B cell (primary cell): ENCODE data around the gene HAO2. TPM values are rescaled to one million over a fixed set of nuclear protein-coding genes. Genes with fewer than 3 reads are reported as not detected.

Experiments used
- ATAC-seq: fragments of 200-7000 bp; cut with Tn5 transposase; one replicate; pipeline ENCODE4 v1.10.0; 2021; ENCODE audit warnings: low read depth, mild to moderate bottlenecking, moderate number of reproducible peaks, moderate library complexity
- CTCF ChIA-PET: fragments of 350-600 bp; sonication (Branson Sonifier 250); formaldehyde crosslinking; loops from one replicate; lab custom pipeline; 2021; ENCODE audit warnings: antibody characterized with exemption, inconsistent platforms; lab: Charles Lee
- POLR2A ChIA-PET: fragments of 350-600 bp; sonication (Branson Sonifier 250); formaldehyde crosslinking; loops from one replicate; lab custom pipeline; 2021; ENCODE audit warnings: antibody characterized with exemption; lab: Charles Lee
- DNase-seq: peaks from one replicate; pipeline ENCODE4 v3.0.0; 2013
- H2AFZ ChIP-seq: 2 replicates; pipeline ENCODE4 v1.6.1; 2012; ENCODE audit warnings: mild to moderate bottlenecking, low read depth, low read length; ENCODE audit not compliant: insufficient read depth, poor library complexity, severe bottlenecking
- H3K27ac ChIP-seq, 2 donors: 1 replicate in 1 of 2; 2 replicates in 1 of 2; pipeline ENCODE4 v1.5.1; 2012 to 2013; ENCODE audit warnings: low read length in 2 of 2, mild to moderate bottlenecking in 2 of 2, moderate library complexity in 1 of 2
- H3K27me3 ChIP-seq, 4 experiments: fragments of 200-600 bp in 1 of 4; sonication (generic) in 1 of 4; replicated peaks in 1 of 4; 1 replicate in 2 of 4; 2 replicates in 2 of 4; pipeline versions ENCODE4 v1.6.1 to v1.7.0; 2013 to 2016; ENCODE audit warnings: low read length in 3 of 4, mild to moderate bottlenecking in 2 of 4, mixed read lengths in 1 of 4, moderate library complexity in 1 of 4; ENCODE audit not compliant: insufficient read depth in 4 of 4, control insufficient read depth in 3 of 4; ENCODE audit errors: control extremely low read depth in 1 of 4
- H3K36me3 ChIP-seq, 2 experiments: replicated peaks in 1 of 2; 1 replicate in 1 of 2; 2 replicates in 1 of 2; pipeline versions ENCODE4 v1.6.1 to v1.7.1; 2013; ENCODE audit warnings: low read length in 1 of 2; ENCODE audit not compliant: insufficient read depth in 2 of 2, control insufficient read depth in 1 of 2; ENCODE audit errors: control extremely low read depth in 1 of 2, extremely low read depth in 1 of 2
- H3K4me1 ChIP-seq, 2 donors: fragments of 200-600 bp in 1 of 2; sonication (generic) in 1 of 2; 1 replicate in 1 of 2; 2 replicates in 1 of 2; pipeline versions ENCODE4 v1.5.1 to v1.6.1; 2013 to 2017; ENCODE audit warnings: low read length in 2 of 2; ENCODE audit not compliant: control insufficient read depth in 2 of 2, insufficient read depth in 2 of 2
- H3K4me2 ChIP-seq: replicated peaks from 2 replicates; pipeline ENCODE3; 2012; ENCODE audit warnings: mild to moderate bottlenecking, low read depth, low read length; ENCODE audit not compliant: poor library complexity, severe bottlenecking
- H3K4me3 ChIP-seq, 5 experiments: fragments of 200-600 bp in 1 of 5; sonication (generic) in 1 of 5; 1 replicate in 3 of 5; 2 replicates in 2 of 5; pipeline versions ENCODE4 v1.5.1 to v1.7.0; 2011 to 2016; ENCODE audit warnings: low read length in 4 of 5, mild to moderate bottlenecking in 4 of 5, low read depth in 2 of 5, control low read depth in 1 of 5, moderate library complexity in 1 of 5; ENCODE audit not compliant: insufficient read depth in 1 of 5; ENCODE audit errors: control extremely low read depth in 1 of 5, extremely low read depth in 1 of 5
- H3K79me2 ChIP-seq: fragments of 200-600 bp; sonication (generic); one replicate; pipeline ENCODE4 v1.6.0; 2016; ENCODE audit warnings: low read length; ENCODE audit not compliant: control insufficient read depth, insufficient read depth
- H3K9ac ChIP-seq: fragments of 200-600 bp; sonication (generic); 2 replicates; pipeline ENCODE4 v1.6.1; 2017; ENCODE audit warnings: mild to moderate bottlenecking, low read length, moderate library complexity
- H3K9me3 ChIP-seq, 3 donors: one replicate each; pipeline versions ENCODE4 v1.6.1 to v1.7.1; 2013; ENCODE audit warnings: low read length in 2 of 3; ENCODE audit not compliant: control insufficient read depth in 2 of 3, insufficient read depth in 1 of 3; ENCODE audit errors: control extremely low read depth in 1 of 3
- H4K20me1 ChIP-seq: 2 replicates; pipeline ENCODE4 v1.6.0; 2012; ENCODE audit warnings: mild to moderate bottlenecking, low read length; ENCODE audit not compliant: insufficient read depth, control insufficient read depth, poor library complexity, severe bottlenecking
- H3K27ac Mint-ChIP-seq: one replicate; pipeline ENCODE4 v1.8.0; 2021; ENCODE audit warnings: mixed read lengths
- H3K27me3 Mint-ChIP-seq: one replicate; pipeline ENCODE4 v1.8.0; 2021; ENCODE audit warnings: mixed read lengths
- H3K4me1 Mint-ChIP-seq: one replicate; pipeline ENCODE4 v1.8.0; 2021; ENCODE audit warnings: mixed read lengths
- H3K4me3 Mint-ChIP-seq: one replicate; pipeline ENCODE4 v1.8.0; 2021; ENCODE audit warnings: mixed read lengths
- H3K9me3 Mint-ChIP-seq: one replicate; pipeline ENCODE4 v1.8.0; 2022; ENCODE audit warnings: mixed read lengths; ENCODE audit not compliant: insufficient read depth
- CTCF ChIP-seq: fragments of 200-600 bp; IDR thresholded peaks from one replicate; pipeline ENCODE4 v1.8.0; 2022; ENCODE audit warnings: antibody characterized with exemption, mild to moderate bottlenecking
- EZH2 ChIP-seq: IDR thresholded peaks from 2 replicates; pipeline ENCODE4 v1.6.1; 2012; ENCODE audit warnings: borderline replicate concordance, low read depth, mild to moderate bottlenecking, moderate library complexity, low read length; ENCODE audit not compliant: insufficient read depth, poor library complexity, severe bottlenecking
- WGBS: methylation state at CpG from one replicate; pipeline ENCODE4 v1.1.5; 2013; ENCODE audit warnings: missing lambda C conversion rate; ENCODE audit not compliant: insufficient coverage; 5-methylcytosine and 5-hydroxymethylcytosine counted together
- intact Hi-C: fragments of 100-400 bp; cut with micrococcal nuclease; formaldehyde crosslinking; loops from one replicate; pipeline ENCODE4 v1.10.0; 2022
- polyA plus RNA-seq: library from polyadenylated mRNA; depleted of rRNA; stranded (reverse); fragments of >200 nt; gene quantifications from 2 replicates; pipeline ENCODE4 v1.2.3, GENCODE V29; 2012
- total RNA-seq, 2 donors: library from RNA; stranded (reverse); fragments of 120-200 nt in 1 of 2; gene quantifications; 1 replicate in 1 of 2; 2 replicates in 1 of 2; pipeline versions ENCODE4 v1.2.3 to v1.2.4, GENCODE V29; 2013 to 2022

Gene HAO2
- total and polyA plus RNA-seq, 2 donors (not counting 1 experiment from before 2014, with no cell fraction given): not detected

GRCh38 chr1:119428991-119429390 is 60.4 kb downstream of the HAO2 start:
- Mint-ChIP-seq H3K27me3 (peaks cover 26% of the 10 kb centered on the region), H3K4me3 (no peak overlapping the region), H3K27ac (no peak overlapping the region), H3K9me3 (no peaks in the 10 kb centered on the region), H3K4me1 (no peaks in the 10 kb centered on the region)
- DNase-seq: no peak
- H3K27ac ChIP-seq: no peak overlapping the region
- no peak overlapping the region for H3K4me2 ChIP-seq
- no peak for ATAC-seq
- CTCF ChIA-PET: no interaction called here
- H4K20me1 ChIP-seq: no peaks in the 10 kb centered on the region
- intact Hi-C loops: no loop called here
- H3K4me1 ChIP-seq: no peaks in the 10 kb centered on the region
- no peaks in the 10 kb centered on the region for H3K36me3 ChIP-seq
- no peak overlapping the region for H3K4me3 ChIP-seq
- no peak overlapping the region for H2AFZ ChIP-seq
- TF ChIP-seq CTCF: no peak
- TF ChIP-seq EZH2: no peak
- H3K9ac ChIP-seq: no peak overlapping the region
- H3K79me2 ChIP-seq: no peaks in the 10 kb centered on the region
- POLR2A ChIA-PET: no interaction called here
- peaks cover 0 to 3% (median 0%) of the 10 kb centered on the region in 4 experiments for H3K27me3 ChIP-seq
- WGBS: no CpG with 5 or more reads among the region's 2 CpGs
- H3K9me3 ChIP-seq: no peaks in the 10 kb centered on the region

- no peak for DNase-seq
- no peak overlapping the region for H3K4me3 ChIP-seq
- H3K27me3 ChIP-seq: peaks cover 0 to 3% (median 0%) of the 10 kb centered on the region in 4 experiments
- H3K4me1 ChIP-seq: no peaks in the 10 kb centered on the region
- no peak for TF ChIP-seq CTCF
- no peak for TF ChIP-seq EZH2
- H3K4me1 Mint-ChIP-seq: no peaks in the 10 kb centered on the region
- no peak for ATAC-seq
- peaks cover 32% of the 10 kb centered on the region for H3K27me3 Mint-ChIP-seq
- no peaks in the 10 kb centered on the region for H3K79me2 ChIP-seq
- H3K27ac ChIP-seq: no peak overlapping the region
- H2AFZ ChIP-seq: no peak overlapping the region
- no peak overlapping the region for H3K27ac Mint-ChIP-seq
- no peak overlapping the region for H3K4me3 Mint-ChIP-seq
- ChIA-PET CTCF (no interaction called here), POLR2A (no interaction called here)
- H3K9me3 Mint-ChIP-seq: no peaks in the 10 kb centered on the region
- H3K9ac ChIP-seq: no peak overlapping the region
- no CpG with 5 or more reads among the region's 4 CpGs for WGBS
- no peaks in the 10 kb centered on the region for H4K20me1 ChIP-seq
- intact Hi-C loops: no loop called here
- H3K4me2 ChIP-seq: no peak overlapping the region
- no peaks in the 10 kb centered on the region for H3K9me3 ChIP-seq
- no peaks in the 10 kb centered on the region for H3K36me3 ChIP-seq
These were observed 61.1 kb downstream of the HAO2 start for GRCh38 chr1:119429687-119430086.
